HepG2 (cell line): ENCODE data around the gene POLR3GL. TPM values are rescaled to one million over a fixed set of nuclear protein-coding genes. Genes with fewer than 3 reads are reported as not detected.

Experiments used
- GATA4 ChIP-seq: sonication (generic); IDR thresholded peaks from 2 replicates; pipeline ENCODE4 v1.6.1; 2016; ENCODE audit warnings: antibody characterized with exemption, low read depth, borderline replicate concordance
- MTA1 ChIP-seq: sonication (generic); formaldehyde crosslinking; IDR thresholded peaks from 2 replicates; pipeline ENCODE4 v1.4.0; 2020; ENCODE audit warnings: missing genetic modification reagents, mild to moderate bottlenecking, borderline replicate concordance
- MTA3 ChIP-seq: sonication (generic); formaldehyde crosslinking; IDR thresholded peaks from 2 replicates; pipeline ENCODE4 v1.4.0; 2020; ENCODE audit warnings: missing genetic modification reagents
- MTF2 ChIP-seq: sonication (generic); formaldehyde crosslinking; IDR thresholded peaks from 2 replicates; pipeline ENCODE4 v1.5.0; 2020; ENCODE audit warnings: missing genetic modification reagents, borderline replicate concordance
- NFE2L2 ChIP-seq: fragments of 150-350 bp; IDR thresholded peaks from 2 replicates; pipeline ENCODE4 v1.6.1; 2014; ENCODE audit warnings: low read length
- ZBTB21 ChIP-seq: sonication (generic); formaldehyde crosslinking; IDR thresholded peaks from 2 replicates; pipeline ENCODE4 v1.4.0; 2020; ENCODE audit warnings: missing genetic modification reagents
- ZNF207 ChIP-seq: fragments of 450-650 bp; IDR thresholded peaks from 2 replicates; pipeline ENCODE4 v1.6.1; 2016; ENCODE audit warnings: antibody characterized with exemption, borderline replicate concordance
- ZNF230 ChIP-seq: sonication (generic); formaldehyde crosslinking; IDR thresholded peaks from 2 replicates; pipeline ENCODE4 v1.4.0; 2020; ENCODE audit warnings: mild to moderate bottlenecking, missing genetic modification reagents
- ZNF605 ChIP-seq: sonication (generic); formaldehyde crosslinking; IDR thresholded peaks from 2 replicates; pipeline ENCODE4 v1.8.0; 2022; ENCODE audit warnings: mild to moderate bottlenecking, missing genetic modification reagents
- polyA plus RNA-seq, 8 experiments: library from polyadenylated mRNA; depleted of rRNA in 3 of 8; stranded (reverse) in 7 of 8; unstranded in 1 of 8; fragments of >200 nt; fragmentation: Illumina TruSeq in 4 of 8; extraction: Trizol in 4 of 8; gene quantifications; 2 replicates each; pipeline versions ENCODE4 v1.2.1 to v1.2.3, GENCODE V29; 2011 to 2016; ENCODE audit warnings: low read depth in 4 of 8, missing spikeins in 1 of 8, mixed read lengths in 1 of 8; ENCODE audit not compliant: insufficient read depth in 1 of 8
- total RNA-seq, 5 experiments: library from RNA; depleted of rRNA; stranded (reverse); fragments of >200 nt; fragmentation: Illumina TruSeq; extraction: Trizol; gene quantifications; 2 replicates each; pipeline ENCODE4 v1.2.3, GENCODE V29; 2016; ENCODE audit warnings: low read depth in 1 of 5
- TF ChIP-seq, protein P1 (sequence below): sonication (generic); formaldehyde crosslinking; IDR thresholded peaks from 2 replicates; pipeline ENCODE4 v1.5.1; 2020; ENCODE audit warnings: missing genetic modification reagents, mild to moderate bottlenecking, borderline replicate concordance
- TF ChIP-seq, protein P2 (sequence below): IDR thresholded peaks from 2 replicates; pipeline ENCODE4 v1.6.1; 2016; ENCODE audit warnings: missing biosample characterization, missing genetic modification reagents, low read depth
- TF ChIP-seq, protein P3 (sequence below): conservative IDR thresholded peaks from 2 replicates; pipeline ENCODE4 v1.6.1; 2018; ENCODE audit warnings: missing genetic modification reagents
- TF ChIP-seq, protein P4 (sequence below): sonication (generic); formaldehyde crosslinking; IDR thresholded peaks from 2 replicates; pipeline ENCODE4 v1.5.0; 2020; ENCODE audit warnings: missing genetic modification reagents
- TF ChIP-seq, protein P5 (sequence below): fragments of 450-650 bp; IDR thresholded peaks from 2 replicates; pipeline ENCODE4 v1.6.1; 2017
- TF ChIP-seq, protein P6 (sequence below): sonication (generic); formaldehyde crosslinking; IDR thresholded peaks from 2 replicates; pipeline ENCODE4 v1.4.0; 2020; ENCODE audit warnings: missing genetic modification reagents

POLR3GL gene
- total and polyA plus RNA-seq, 2 of the 13 experiments (the other 11 are each of a cell fraction or from before 2014, with no cell fraction given), result 11.5 to 12.4 TPM

DNA sequence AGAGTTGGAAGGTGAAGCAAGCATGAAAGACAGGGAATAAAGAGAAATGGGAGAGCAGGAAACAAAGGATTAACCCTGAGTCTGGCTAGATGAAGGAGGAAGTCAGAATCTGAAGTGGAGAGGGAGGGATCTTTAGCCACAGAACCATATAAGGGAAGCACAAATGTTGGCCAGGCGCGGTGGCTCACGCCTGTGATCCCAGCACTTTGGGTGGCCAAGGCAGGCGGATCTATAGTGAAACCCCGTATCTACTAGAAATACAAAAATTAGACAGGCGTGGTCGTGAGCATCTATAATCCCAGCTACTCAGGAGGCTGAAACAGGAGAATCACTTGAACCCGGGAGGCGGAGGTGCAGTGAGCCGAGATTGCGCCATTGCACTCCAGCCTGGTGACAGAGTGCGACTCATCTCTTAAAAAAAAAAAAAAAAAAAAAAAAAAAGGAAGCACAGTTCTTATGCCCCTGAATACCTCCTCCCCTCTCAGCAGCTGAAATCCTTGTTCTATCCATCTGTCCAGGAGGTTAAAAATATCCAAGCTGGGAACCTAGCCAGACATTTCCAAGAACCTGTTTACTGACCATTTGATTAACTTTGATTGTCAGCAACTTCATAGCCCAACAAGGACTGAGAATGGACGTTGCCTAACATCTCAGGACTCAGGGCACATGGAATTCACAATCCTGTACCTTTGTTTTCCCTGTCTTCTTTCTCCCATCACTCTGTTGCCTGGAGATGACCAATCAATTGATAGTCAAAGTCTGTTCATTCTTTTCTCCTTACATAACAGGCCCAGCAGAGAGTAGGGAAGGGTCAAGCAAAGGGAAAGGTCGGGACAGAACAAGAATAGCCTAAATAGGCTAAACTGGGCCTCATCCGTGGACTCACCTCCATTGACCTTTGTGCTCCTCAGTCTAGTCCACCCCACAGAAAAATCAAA is 21.3 kb downstream of the POLR3GL start (continued):
- TF ChIP-seq, protein P1, sequence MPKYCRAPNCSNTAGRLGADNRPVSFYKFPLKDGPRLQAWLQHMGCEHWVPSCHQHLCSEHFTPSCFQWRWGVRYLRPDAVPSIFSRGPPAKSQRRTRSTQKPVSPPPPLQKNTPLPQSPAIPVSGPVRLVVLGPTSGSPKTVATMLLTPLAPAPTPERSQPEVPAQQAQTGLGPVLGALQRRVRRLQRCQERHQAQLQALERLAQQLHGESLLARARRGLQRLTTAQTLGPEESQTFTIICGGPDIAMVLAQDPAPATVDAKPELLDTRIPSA (CRISPR knock-in tag), result no peak
- TF ChIP-seq, protein P2, sequence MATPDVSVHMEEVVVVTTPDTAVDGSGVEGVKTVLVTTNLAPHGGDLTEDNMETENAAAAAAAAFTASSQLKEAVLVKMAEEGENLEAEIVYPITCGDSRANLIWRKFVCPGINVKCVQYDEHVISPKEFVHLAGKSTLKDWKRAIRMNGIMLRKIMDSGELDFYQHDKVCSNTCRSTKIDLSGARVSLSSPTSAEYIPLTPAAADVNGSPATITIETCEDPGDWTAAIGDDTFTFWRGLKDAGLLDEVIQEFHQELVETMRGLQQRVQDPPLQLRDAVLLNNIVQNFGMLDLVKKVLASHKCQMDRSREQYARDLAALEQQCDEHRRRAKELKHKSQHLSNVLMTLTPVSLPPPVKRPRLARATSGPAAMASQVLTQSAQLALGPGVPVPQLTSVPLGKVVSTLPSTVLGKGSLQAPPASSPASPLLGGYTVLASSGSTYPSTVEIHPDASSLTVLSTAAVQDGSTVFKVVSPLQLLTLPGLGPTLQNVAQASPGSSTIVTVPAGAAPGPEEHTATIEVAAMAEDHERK, result no peak
- TF ChIP-seq GATA4 (no peak), ZNF207 (no peak), MTA3 (CRISPR knock-in tag) (no peak), ZNF230 (no peak), ZBTB21 (CRISPR knock-in tag) (no peak), MTA1 (CRISPR knock-in tag) (no peak), NFE2L2 (no peak), ZNF605 (CRISPR knock-in tag) (no peak), MTF2 (CRISPR knock-in tag) (no peak)
- TF ChIP-seq, protein P3, sequence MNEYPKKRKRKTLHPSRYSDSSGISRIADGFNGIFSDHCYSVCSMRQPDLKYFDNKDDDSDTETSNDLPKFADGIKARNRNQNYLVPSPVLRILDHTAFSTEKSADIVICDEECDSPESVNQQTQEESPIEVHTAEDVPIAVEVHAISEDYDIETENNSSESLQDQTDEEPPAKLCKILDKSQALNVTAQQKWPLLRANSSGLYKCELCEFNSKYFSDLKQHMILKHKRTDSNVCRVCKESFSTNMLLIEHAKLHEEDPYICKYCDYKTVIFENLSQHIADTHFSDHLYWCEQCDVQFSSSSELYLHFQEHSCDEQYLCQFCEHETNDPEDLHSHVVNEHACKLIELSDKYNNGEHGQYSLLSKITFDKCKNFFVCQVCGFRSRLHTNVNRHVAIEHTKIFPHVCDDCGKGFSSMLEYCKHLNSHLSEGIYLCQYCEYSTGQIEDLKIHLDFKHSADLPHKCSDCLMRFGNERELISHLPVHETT, result no peak
- TF ChIP-seq, protein P4, sequence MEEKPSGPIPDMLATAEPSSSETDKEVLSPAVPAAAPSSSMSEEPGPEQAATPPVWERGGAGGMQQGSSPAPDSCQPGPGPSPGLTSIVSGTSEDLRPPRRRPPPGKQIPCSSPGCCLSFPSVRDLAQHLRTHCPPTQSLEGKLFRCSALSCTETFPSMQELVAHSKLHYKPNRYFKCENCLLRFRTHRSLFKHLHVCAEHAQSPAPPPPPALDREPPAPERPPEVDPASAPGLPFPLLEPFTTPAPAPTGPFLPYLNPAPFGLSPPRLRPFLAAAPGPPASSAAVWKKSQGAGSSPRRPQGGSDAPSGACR (CRISPR knock-in tag), result no peak
- TF ChIP-seq, protein P5, sequence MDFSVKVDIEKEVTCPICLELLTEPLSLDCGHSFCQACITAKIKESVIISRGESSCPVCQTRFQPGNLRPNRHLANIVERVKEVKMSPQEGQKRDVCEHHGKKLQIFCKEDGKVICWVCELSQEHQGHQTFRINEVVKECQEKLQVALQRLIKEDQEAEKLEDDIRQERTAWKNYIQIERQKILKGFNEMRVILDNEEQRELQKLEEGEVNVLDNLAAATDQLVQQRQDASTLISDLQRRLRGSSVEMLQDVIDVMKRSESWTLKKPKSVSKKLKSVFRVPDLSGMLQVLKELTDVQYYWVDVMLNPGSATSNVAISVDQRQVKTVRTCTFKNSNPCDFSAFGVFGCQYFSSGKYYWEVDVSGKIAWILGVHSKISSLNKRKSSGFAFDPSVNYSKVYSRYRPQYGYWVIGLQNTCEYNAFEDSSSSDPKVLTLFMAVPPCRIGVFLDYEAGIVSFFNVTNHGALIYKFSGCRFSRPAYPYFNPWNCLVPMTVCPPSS, result no peak
- TF ChIP-seq, protein P6, sequence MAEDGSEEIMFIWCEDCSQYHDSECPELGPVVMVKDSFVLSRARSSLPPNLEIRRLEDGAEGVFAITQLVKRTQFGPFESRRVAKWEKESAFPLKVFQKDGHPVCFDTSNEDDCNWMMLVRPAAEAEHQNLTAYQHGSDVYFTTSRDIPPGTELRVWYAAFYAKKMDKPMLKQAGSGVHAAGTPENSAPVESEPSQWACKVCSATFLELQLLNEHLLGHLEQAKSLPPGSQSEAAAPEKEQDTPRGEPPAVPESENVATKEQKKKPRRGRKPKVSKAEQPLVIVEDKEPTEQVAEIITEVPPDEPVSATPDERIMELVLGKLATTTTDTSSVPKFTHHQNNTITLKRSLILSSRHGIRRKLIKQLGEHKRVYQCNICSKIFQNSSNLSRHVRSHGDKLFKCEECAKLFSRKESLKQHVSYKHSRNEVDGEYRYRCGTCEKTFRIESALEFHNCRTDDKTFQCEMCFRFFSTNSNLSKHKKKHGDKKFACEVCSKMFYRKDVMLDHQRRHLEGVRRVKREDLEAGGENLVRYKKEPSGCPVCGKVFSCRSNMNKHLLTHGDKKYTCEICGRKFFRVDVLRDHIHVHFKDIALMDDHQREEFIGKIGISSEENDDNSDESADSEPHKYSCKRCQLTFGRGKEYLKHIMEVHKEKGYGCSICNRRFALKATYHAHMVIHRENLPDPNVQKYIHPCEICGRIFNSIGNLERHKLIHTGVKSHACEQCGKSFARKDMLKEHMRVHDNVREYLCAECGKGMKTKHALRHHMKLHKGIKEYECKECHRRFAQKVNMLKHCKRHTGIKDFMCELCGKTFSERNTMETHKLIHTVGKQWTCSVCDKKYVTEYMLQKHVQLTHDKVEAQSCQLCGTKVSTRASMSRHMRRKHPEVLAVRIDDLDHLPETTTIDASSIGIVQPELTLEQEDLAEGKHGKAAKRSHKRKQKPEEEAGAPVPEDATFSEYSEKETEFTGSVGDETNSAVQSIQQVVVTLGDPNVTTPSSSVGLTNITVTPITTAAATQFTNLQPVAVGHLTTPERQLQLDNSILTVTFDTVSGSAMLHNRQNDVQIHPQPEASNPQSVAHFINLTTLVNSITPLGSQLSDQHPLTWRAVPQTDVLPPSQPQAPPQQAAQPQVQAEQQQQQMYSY (CRISPR knock-in tag), result no peak
